ENCODE measurements around the gene DCLK1.

DNA sequence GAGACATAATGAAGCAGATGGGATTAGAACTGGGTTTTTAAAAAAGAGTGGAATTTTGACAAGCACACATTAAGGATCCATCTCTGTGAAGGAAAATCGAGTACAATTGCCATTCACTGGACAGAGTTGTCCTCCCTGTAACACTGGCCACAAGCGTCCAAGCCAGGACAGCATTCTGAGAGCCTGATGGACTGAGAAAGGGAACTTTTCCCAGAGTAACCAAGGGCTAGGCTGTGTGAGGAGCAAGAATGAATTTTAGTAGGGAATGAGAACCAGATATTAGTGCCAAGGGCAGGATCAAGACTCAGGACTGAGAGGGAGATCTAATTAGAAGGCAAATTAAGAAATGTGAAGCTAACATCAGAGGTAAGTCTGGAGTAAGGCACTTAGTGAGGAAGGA, 73.1 kb downstream of the DCLK1 start:
- TF ChIP-seq, protein P1, sequence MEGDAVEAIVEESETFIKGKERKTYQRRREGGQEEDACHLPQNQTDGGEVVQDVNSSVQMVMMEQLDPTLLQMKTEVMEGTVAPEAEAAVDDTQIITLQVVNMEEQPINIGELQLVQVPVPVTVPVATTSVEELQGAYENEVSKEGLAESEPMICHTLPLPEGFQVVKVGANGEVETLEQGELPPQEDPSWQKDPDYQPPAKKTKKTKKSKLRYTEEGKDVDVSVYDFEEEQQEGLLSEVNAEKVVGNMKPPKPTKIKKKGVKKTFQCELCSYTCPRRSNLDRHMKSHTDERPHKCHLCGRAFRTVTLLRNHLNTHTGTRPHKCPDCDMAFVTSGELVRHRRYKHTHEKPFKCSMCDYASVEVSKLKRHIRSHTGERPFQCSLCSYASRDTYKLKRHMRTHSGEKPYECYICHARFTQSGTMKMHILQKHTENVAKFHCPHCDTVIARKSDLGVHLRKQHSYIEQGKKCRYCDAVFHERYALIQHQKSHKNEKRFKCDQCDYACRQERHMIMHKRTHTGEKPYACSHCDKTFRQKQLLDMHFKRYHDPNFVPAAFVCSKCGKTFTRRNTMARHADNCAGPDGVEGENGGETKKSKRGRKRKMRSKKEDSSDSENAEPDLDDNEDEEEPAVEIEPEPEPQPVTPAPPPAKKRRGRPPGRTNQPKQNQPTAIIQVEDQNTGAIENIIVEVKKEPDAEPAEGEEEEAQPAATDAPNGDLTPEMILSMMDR (IDR thresholded peaks at IDR 0.05 in 8 of 11, conservative IDR thresholded peaks at IDR 0.05 in 3 of 11): no peak
- TF ChIP-seq POLR2A (IDR thresholded peaks at IDR 0.05): no peak

Data from spleen (tissue), 7 donors.